GM18507 (cell line): ENCODE measurements around the gene RAB5A.
"Not testable (repeated sequence)": the region's sequence is repeated elsewhere in the genome, so short reads cannot be mapped to it uniquely, and the experiment has no call there.

Experiments
- DNase-seq: peaks from one replicate; pipeline ENCODE4 v3.0.0; 2011; ENCODE audit warnings: low read depth; ENCODE audit not compliant: insufficient read length; ENCODE audit errors: extremely low spot score
- FAIRE-seq: peaks from 2 replicates; lab custom pipeline; 2011; peaks lifted over from hg19 to GRCh38; lab: Jason Lieb, UNC

The RAB5A gene

DNA sequence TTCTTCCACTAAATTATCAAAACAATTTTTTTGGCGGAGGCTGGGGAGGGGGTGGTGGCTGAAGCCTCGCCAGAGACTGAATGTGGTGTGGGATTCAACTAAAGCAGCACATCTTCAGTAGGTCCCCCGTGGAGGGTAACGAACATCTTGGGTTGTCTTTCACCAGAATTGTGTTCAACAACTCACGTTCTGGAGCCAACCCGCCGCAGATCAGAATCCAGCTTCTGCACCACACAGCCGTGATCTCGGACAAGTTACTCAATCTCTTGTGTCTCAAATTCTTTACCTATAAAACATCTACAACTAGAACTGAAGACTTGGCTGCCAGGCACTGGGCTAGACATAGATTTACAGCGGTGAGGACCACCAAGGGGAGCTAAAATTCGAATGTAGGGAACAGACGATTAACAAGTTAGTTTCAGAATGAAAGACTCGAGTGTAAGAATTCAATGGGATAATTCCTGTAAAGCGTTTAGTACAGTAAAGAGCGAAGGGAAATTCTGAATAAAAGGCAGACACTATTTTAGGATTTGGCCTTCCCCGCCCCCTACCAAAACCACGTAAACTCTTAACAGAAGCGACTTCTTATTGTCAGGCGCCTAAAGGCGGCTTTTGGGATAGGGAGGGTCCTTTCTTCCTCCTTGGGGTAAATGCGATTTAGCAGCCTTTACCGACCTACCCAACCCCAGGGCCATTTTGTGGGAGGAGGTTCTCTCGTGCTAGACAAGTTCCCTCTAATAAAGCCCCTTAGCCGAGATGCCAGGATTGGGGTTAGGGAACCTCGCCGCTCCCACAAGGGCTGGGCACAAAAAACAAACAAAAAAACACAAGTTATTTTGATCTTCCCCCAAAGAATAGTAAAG is 697 bp upstream of the RAB5A start:
- FAIRE-seq, result no peak
- no peak for DNase-seq

DNA sequence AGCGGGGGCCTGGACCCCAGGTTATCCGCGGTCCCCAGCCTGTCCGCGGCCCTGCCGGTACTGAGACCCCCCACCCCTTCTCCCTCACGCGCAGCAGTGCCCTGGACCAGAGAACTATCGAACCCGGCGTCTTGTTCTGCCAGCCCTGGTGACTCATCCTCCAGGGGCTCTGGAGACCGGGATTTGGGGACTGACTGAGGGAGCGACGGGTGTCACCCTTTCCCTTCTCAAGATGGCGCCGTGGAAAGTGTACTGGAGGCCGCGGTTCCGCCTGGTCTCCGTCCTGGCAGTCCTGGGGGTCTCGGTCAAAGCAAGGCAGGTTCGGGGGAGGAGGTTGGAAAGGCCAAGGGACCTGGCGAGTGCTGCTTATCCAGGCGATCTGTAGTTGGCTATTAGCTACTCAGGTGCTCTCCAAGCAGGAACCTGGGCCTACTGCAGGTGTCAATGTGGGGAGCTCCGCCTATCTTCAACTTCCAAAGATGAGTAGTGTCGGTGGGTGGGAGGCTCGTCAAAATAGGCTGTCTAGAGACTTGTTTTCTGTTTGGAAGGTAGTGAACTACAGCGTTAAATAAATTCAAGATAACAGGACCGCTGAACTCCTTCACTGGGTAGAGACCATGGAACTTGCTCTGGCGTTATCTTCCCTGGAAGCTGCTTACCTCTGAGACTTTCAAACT is 790 bp downstream of the RAB5A start:
- FAIRE-seq, result peak; percentile 24
- DNase-seq, result no peak

DNA sequence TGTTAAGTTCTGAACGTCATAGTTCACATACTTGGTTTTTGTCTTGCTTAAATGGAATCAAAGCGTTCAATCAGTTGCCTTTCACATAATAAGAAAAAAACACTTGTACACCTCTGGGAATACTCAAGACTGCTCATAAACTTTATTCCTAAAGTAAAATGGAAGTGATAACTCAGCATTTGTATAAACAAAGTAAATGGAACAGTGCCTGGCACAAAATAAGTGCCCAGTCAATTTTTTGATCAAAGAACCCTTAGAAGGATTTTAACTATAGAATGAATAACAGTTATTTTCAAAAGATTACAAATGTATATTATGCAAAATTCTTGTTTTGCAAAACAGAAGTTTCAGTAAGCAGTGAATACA is 1.3 kb downstream of the RAB5A start:
- FAIRE-seq (no peak), DNase-seq (no peak)

DNA sequence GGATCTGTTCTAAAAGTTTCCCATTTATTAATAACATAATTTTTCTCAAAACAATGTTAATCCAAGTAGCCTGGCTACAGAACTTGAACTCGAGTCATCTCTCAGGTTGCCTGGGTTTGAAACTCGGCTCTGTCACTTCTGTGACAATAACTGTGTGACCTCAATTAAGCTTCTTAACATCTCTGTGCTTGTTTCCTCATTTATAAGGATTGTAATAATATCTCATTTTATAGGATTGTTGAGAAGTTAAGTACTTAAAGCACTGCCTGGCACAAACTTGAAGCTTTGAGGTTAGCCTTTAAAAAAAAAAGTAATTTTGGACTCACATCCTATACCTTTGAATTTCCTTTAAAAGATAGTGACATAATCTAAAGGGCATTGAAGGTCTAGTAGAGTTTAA is 3.4 kb downstream of the RAB5A start:
- FAIRE-seq, result no peak
- DNase-seq, result no peak

DNA sequence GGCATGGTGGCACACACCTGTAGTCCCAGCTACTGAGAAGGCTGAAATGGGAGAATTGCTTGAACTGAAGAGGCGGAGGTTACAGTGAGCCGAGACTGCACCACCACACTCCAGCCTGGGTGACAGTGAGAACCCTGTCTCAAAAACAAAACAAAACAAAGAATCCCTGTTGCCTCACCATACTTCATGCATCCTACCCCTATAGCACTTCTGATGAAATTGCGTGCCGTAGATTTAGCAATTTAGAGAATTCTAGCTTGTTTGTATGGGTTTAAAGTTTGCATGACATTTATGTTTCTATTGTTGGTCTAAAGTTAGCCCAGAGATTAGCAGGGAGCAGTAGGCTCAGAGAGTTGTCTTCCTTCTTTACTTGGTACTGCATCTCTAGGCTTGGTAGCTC is 7.8 kb downstream of the RAB5A start:
- DNase-seq (no peak), FAIRE-seq (no peak)

DNA sequence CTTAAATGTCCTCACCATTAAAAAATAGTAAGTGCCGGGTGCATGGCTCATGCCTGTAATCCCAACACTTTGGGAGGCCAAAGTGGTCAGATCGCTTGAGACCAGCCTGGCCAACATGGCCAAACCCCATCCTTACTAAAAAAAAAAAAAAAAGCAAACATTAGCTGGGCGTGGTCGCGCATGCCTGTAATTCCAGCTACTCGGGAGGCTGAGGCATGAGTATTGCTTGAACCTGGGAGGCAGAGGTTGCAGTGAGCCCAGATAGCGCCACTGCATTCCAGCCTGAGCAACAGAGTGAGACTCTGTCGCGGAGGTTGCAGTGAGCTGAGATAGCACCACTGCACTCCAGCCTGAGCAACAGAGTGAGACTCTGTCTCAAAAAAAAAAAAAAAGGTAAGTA is 10.5 kb downstream of the RAB5A start:
- FAIRE-seq, DNase-seq: not testable (repeated sequence)

DNA sequence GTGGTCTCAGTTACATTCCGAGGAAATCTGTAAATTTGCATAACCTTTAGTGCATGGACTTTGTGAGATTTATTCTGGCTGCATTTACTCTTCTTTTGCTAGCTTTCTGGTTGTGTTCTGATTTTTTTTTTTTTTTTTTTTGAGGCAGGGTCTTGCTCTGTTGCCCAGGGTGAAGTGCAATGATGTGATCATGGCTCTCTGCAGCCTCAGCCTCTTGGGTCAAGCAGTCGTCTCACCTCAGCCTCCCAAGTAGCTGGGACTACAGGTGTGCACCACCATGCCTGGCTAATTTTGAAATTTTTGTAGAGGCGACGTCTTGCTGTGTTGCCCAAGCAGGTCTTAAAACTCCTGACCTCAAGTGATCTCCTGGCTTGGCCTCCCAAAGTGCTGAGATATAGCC is 12.6 kb downstream of the RAB5A start:
- FAIRE-seq (no peak), DNase-seq (no peak)

DNA sequence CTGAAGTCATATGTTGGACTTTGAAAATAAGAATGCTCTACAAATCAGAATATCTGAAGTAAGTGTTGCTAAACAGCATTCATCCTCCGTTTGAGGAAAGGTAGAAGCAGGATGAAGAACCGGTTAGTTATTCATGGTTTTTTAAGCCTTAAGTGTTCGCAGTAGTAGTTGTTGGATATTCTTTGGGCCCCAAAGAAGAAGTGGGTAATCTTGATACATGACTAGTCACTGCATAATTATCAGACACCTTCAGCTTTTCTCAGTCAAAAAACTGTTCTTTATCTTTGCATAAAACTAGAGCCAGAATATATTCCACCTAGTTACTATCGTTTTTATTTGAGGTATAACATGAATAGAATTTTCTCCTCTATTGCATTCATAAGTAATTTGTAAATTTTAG is 13.8 kb downstream of the RAB5A start:
- FAIRE-seq (no peak), DNase-seq (no peak)

DNA sequence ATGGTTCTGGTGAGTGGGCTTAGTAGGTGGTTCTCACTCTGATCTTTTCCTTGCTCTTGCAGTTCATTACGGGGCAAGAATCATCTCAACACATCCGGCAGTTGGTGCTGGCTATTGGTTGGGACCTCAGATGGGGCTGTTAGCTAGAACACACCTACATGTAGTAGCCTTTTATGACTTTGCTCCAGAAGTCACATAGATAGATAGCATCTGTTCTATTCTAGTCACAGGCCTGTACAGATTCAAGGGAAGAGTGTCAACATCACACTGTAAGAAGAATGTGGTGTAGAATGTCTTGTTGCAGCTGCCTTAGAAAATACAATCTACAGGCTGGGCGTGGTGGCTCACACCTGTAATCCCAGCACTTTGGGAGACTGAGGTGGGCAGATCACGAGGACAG is 15.1 kb downstream of the RAB5A start:
- DNase-seq, result no peak
- FAIRE-seq, result no peak

DNA sequence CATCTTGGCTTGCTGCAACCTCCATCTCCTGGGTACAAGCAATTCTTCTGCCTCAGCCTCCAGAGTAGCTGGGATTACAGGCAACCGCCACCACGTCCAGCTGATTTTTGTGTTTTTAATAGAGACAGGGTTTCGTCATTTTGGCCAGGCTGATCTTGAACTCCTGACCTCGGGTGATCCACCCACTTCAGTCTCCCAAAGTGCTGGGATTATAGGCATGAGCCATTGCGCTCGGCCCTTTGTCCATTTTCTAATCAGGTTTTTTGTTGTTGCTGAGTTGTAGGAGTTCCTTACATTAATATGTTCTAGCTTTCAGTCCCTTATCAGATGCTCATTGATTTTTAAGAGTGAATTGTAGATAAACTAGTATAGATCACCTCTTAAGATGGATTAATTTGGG is 20.3 kb downstream of the RAB5A start:
- DNase-seq, result no peak
- FAIRE-seq, result no peak

DNA sequence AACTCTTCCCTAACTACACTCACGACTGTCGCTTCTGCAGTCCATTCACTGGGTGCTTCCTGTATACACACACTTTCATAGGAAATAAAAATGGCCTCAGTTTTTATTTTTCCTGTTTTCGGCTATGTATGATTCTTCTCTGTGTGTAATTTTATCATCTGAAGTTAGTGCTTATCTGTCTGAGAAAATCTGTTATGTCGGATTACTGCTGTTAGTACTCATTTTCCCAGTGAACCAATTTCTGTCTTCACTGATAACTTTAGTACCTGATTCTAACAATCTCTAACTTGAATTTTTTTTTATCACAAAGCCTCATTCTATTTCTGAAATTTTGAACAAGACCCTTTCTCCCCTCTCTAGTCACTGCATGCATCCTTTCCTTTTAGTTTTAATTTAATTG is 20.9 kb downstream of the RAB5A start:
- no peak for FAIRE-seq
- DNase-seq, result no peak

DNA sequence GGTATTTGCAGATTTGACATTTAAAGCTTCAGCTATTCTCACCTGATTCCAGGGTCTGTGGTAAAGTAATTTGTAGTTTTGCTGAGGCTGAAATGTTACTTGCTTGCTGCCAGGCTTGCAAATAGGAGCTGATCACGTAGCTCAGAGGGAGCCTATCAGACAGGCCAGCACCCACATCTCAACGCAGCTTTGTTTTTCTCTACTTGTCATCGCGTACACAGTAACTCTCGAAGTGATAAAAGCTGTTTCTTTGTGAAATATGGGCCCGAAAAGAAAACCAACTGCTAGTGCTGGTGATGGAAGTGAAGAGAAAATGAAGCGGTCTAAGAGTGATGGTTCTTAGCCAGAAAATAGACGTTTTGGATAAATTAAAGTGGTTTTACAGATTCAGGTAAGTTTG is 23.4 kb downstream of the RAB5A start:
- DNase-seq, result no peak
- no peak for FAIRE-seq

DNA sequence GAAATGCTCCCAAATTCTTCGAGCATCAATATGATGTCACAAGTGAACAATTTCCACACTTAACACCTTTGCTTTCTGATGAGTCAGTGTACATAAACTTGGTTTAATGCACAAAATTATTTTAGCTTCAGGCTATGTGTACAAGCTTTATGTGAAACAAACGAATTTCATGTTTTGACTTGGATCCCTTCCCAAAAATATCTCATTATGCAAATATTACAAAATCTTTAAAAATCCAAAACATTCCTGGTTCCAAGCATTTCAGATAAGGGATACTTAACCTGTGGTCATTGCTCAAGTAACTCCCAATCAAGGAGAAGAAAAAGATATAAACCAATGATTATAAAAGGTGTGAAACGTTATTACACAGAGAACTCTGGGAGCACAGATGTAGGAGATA is 25.2 kb downstream of the RAB5A start:
- DNase-seq (no peak), FAIRE-seq (no peak)

DNA sequence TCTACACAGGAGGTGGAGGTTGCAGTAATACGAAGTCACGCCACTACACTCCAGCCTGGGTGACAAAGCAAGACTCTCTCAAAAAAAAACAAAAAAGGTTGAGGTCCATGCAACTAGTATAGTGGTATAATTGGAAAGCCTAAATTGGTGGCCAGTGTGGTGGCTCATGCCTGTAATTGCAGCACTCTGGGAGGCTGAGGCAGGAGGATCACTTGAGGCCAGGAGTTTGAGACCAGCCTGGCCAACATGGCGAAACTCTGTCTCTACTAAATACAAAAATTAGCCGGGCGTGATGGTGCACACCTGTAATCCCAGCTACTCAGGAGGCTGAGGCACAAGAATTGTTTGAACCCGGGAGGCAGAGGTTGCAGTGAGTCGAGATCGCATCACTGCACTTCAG is 42.0 kb downstream of the RAB5A start:
- FAIRE-seq, DNase-seq: not testable (repeated sequence)

DNA sequence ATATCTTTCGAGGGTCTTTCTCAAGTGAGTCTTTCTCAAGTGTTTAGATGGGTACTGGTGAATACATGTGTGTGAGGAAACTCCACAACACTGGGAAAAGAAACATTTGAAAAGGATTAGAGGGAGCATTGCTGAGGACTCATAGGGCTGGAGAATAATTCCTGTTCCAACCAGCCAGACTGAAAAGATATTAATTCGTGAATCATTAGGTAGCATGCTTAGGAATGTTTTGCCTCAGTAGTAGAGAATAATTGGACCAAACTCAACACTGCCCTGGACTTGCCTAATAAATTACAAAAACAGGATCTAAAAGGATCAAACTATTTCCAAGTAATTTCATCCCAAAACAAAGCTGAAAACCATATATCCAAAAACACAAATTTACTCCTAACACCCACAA is 47.9 kb downstream of the RAB5A start:
- DNase-seq (no peak), FAIRE-seq (no peak)

DNA sequence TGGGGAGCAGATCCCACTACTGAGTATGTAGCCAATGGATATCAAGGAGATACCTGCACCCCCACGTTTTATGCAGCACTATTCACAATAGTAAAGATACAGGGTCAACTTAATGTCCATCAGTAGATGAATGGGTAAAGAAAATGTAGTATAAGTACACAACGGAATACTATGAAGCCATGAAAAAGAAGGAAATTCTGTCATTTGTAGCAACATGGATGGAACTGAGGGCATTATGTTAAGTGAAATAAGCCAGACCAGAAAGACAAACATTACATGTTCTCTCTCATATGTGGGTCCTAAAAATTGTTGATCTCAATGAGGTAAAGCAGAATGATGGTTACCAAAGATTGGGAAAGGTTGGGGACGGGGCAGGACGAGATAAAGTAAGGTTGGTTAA is 50.6 kb downstream of the RAB5A start:
- DNase-seq (no peak), FAIRE-seq (no peak)

DNA sequence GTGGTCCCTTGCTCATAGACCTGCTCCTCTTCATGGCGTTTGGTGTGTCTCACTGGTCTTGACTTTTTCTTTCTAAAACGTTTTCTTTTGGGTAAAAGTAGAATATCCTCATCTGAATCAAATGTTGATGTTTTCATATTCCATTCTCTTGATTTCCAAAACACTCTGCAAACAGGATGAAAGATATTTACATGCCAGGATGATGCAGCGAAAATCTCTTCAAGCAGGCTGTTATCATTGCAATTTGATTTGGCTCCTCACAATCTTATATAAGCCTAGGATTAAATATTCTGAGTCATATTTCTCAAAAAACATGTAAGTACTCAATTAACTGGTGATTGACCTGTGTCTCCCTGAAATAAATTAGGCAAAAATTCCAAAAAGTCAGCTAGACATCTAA is 55.0 kb downstream of the RAB5A start:
- no peak for DNase-seq
- no peak for FAIRE-seq

DNA sequence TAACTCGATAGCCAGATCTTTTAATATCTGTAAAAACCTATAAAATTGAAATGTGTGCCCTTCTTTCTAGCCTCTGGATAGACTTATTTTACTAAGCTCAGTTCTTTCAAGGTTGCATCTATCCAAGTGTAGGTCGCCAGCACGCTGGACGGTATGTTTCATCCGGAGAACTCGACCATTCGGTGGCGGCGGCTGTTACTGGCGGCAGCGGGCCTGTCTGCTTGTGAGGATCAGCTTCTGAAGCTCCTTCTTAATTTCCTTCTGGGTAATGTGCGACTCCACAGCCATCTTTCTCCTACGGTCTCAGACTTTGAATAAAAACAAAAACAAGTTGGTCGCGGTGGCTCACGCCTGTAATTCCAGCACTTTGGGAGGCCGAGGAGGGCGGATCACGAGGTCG is 61.1 kb downstream of the RAB5A start:
- FAIRE-seq (no peak), DNase-seq (no peak)

DNA sequence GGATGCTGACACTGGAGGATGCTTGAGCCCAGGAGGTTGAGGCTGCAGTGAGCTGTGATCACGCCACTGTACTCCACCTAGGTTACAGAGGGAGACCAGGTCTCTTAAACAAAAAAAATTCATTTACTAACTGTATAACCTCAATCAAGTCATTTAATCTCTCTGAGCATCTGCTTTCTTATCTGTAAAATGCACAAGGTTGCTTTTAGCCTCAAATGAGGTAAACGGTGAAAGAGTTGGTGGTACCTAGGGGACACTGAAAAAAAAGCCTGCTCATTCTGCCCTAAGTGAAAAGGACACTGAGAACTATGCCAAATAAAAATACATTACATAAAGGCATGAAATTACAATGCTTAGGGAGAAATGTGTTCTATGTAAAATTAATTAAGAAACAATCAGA is 61.7 kb downstream of the RAB5A start:
- DNase-seq (no peak), FAIRE-seq (no peak)

DNA sequence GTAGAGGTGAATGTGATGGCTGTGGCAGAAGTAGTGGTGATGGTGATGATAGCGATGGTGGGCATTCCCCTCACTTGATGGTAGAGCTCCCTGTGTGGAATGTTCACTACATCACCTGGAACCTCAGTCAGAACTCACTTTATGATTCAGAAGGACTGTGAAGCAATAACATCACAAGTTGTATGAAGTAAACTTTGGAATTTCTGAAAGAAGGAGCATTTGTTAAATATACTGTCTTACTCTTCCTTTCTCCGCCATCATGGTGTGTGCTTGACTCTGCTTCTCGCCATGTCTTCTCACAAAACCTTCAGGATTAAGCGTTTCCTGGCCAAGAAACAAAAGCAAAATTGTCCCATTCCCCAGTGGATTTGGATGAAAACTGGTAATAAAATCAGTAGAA is 65.3 kb downstream of the RAB5A start, which contains the start of gene PP2D1:
PP2D1 (minus strand) TSS at position 101 of the 400 bp plus-strand sequence. CDS start 192 bp downstream, outside the sequence.
- FAIRE-seq (no peak), DNase-seq (no peak)

DNA sequence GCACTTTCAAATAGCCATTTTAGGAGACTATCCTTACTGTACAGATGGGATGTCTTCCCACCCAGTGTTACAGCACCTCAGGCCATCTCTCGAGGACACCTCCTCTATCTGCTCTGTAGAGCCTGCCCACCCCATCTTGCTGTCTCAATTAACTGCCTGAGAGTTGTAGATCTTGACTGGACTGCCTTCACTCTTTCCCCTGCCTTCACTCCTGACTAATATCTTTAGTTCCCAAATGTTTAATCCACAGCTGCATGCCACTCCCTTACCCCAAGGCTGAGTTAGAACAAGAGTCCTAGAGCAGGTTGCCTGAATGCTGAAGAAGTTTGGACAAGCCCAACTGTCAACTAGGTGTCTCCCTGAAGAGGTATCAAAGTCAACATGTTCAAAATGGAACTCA is 66.5 kb downstream of the RAB5A start:
- FAIRE-seq (no peak), DNase-seq (no peak)
